ENCODE measurements around the gene PTPN3.
"Not testable (repeated sequence)": the region's sequence is repeated elsewhere in the genome, so short reads cannot be mapped to it uniquely, and the experiment has no call there.

PTPN3 gene

GRCh38 chr9:109498195-109499092 lies at the start of gene PTPN3:
TSS of gene PTPN3 (minus strand) at chr9:109498307. CDS start at chr9:109463434, 34,873 bp downstream.
- DNase-seq (ENCODE audit: low read depth): no peak

- not testable (repeated sequence) for DNase-seq (ENCODE audit: low read depth)
Observed at GRCh38 chr9:109544954-109545353, 46.8 kb upstream of the PTPN3 start.

- no peak for DNase-seq (ENCODE audit: low read depth)
Observed at GRCh38 chr9:109542922-109543321, 44.8 kb upstream of the PTPN3 start.

- no peak for DNase-seq (ENCODE audit: low read depth)
Observed at GRCh38 chr9:109538346-109538745, 40.2 kb upstream of the PTPN3 start.

- no peak for DNase-seq (ENCODE audit: low read depth)
Observed at GRCh38 chr9:109537288-109537687, 39.2 kb upstream of the PTPN3 start.

GRCh38 chr9:109536859-109537258 lies 38.8 kb upstream of the PTPN3 start:
- no peak for DNase-seq (ENCODE audit: low read depth)

- no peak for DNase-seq (ENCODE audit: low read depth)
Observed at GRCh38 chr9:109535365-109535764, 37.3 kb upstream of the PTPN3 start.

- no peak for DNase-seq (ENCODE audit: low read depth)
Observed at GRCh38 chr9:109534151-109534550, 36.0 kb upstream of the PTPN3 start.

GRCh38 chr9:109532652-109533051 lies 34.5 kb upstream of the PTPN3 start:
- not testable (repeated sequence) for DNase-seq (ENCODE audit: low read depth)

GRCh38 chr9:109522106-109522505 lies 24.0 kb upstream of the PTPN3 start:
- no peak for DNase-seq (ENCODE audit: low read depth)

- DNase-seq (ENCODE audit: low read depth): no peak
Observed at GRCh38 chr9:109520475-109521132, 22.5 kb upstream of the PTPN3 start.

GRCh38 chr9:109519366-109519765 lies 21.3 kb upstream of the PTPN3 start:
- no peak for DNase-seq (ENCODE audit: low read depth)

- no peak for DNase-seq (ENCODE audit: low read depth)
Observed at GRCh38 chr9:109518621-109519335, 20.7 kb upstream of the PTPN3 start.

- DNase-seq (ENCODE audit: low read depth): no peak
Observed at GRCh38 chr9:109517901-109518377, 19.8 kb upstream of the PTPN3 start.

GRCh38 chr9:109513871-109514270 lies 15.8 kb upstream of the PTPN3 start:
- no peak for DNase-seq (ENCODE audit: low read depth)

GRCh38 chr9:109512170-109512756 lies 14.2 kb upstream of the PTPN3 start:
- no peak for DNase-seq (ENCODE audit: low read depth)

GRCh38 chr9:109510506-109510905 lies 12.4 kb upstream of the PTPN3 start:
- no peak for DNase-seq (ENCODE audit: low read depth)

GRCh38 chr9:109510042-109510441 lies 11.9 kb upstream of the PTPN3 start:
- DNase-seq (ENCODE audit: low read depth): not testable (repeated sequence)

- DNase-seq (ENCODE audit: low read depth): no peak
Observed at GRCh38 chr9:109509611-109510010, 11.5 kb upstream of the PTPN3 start.

- no peak for DNase-seq (ENCODE audit: low read depth)
Observed at GRCh38 chr9:109507421-109507838, 9.3 kb upstream of the PTPN3 start.

GRCh38 chr9:109506097-109506712 lies 8.1 kb upstream of the PTPN3 start:
- no peak for DNase-seq (ENCODE audit: low read depth)

- no peak for DNase-seq (ENCODE audit: low read depth)
Observed at GRCh38 chr9:109504689-109505088, 6.6 kb upstream of the PTPN3 start.
